COLO668 (cell line): ENCODE results near the gene MN1.
"Not testable (repeated sequence)": the region's sequence is repeated elsewhere in the genome, so short reads cannot be mapped to it uniquely, and the experiment has no call there.

Source experiments
- DNase-seq: peaks from one replicate; lab custom pipeline; 2025; ENCODE audit not compliant: unreplicated experiment; lab: John Stamatoyannopoulos, UW

MN1 gene

DNA sequence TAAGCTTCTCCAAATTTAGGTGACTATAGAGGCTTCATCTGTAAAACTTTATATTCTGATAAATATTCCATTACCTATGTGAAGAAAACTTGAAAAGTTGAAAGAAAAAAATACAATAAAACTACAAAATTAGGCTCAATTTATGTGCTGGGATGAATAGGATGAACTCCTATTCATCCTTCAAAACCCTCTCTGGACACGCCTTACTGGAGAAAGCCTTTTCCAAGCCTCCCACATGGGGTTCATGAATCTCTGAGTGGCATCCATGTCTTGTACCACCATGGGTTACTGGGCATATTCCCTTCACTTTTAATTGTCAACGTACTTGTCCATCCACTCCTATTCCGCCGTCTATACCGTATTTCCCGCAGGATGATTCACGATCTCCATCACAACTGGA lies 55.7 kb downstream of the MN1 start:
- no peak for DNase-seq

- DNase-seq = no peak
Observed at GRCh38 chr22:27745154-27745553, 56.4 kb downstream of the MN1 start.

DNA sequence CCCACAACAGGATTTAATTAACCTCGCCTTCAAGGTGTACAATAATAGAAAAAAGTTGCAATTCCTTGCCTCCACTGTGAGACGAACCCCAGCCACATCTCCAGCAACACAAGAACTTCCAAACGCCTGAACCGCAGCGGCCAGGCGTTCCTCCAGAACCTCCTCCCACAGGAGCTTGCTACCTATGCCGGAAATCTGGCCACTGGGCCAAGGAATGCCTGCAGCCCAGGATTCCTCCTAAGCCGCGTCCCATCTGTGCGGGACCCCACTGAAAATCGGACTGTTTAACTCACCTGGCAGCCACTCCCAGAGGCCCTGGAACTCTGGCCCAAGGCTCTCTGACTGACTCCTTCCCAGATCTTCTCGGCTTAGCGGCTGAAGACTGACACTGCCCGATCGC lies 57.5 kb downstream of the MN1 start:
- DNase-seq = not testable (repeated sequence)

DNA sequence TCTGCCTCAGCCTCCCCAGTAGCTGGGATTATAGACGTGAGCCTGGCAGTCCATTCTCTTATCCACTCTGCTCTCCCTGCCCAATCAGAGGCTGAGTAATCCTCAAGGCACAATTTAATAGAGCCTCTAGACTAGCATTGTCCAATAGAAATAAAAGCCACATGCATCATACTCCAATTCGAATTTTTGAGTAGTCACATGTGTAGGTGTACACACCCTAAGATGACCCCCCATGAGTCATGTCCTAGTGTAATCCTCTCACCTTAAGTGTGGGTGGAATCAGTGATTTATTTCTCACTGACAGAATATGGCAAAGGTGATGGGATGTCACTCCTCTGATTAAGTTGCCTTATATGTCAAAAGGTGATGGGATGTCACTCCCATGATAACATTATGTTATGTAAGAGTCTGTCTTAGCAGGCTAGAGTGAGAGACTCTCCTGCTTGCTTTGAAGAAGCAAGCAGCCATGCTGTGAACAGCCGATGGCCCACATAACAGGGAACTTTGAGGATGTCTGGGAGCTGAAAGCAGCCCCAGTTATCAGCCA lies 61.3 kb downstream of the MN1 start:
- no peak for DNase-seq

- DNase-seq = no peak
Observed at GRCh38 chr22:27737521-27737920, 64.0 kb downstream of the MN1 start.

DNA sequence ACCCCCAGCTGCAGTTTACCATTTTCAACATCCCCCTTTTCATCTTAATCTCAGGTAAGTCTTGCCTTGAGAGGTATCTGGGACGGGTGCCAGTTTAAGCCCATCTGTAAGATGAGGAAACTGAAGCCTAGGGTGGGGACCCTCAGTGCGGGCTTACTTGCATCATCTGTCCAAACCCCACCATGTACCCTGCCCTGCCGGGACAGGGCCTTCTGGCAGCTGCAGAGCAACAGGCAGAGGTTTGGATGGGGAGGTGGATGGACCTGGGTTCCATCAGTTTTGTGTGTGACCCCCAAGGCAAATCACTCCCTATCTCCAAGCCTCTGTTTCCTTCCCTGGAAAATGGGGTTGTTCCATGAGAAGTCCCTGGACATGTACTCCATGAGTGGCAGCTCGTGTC lies 67.5 kb downstream of the MN1 start:
- no peak for DNase-seq

DNA sequence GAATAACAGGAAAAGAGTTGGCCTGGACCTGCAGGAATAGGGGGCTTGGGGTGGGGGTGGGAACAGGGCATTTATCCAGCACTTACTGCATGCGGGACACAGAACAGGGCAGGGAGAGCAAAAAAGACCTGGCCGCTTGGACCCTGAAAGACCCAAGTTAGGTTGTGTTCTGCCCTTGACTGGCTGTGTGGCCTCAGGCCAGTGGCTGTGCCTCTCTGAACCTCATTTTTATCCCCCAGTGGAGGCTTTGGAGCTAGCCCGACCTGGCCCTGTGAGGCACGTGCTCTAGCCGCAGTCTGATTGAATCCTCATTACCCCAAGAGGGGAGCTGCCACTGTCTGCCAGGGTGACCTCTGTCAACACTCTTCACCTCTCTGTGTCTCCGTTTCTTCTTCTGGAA lies 68.7 kb downstream of the MN1 start:
- no peak for DNase-seq

- DNase-seq = no peak
Observed at GRCh38 chr22:27732391-27732790, 69.2 kb downstream of the MN1 start.

- no peak for DNase-seq
Observed at GRCh38 chr22:27731621-27732020, 69.9 kb downstream of the MN1 start.

GRCh38 chr22:27730641-27731433 lies 70.7 kb downstream of the MN1 start:
- DNase-seq = no peak

- no peak for DNase-seq
Observed at GRCh38 chr22:27729246-27729645, 72.3 kb downstream of the MN1 start.

GRCh38 chr22:27727673-27728451 lies 73.7 kb downstream of the MN1 start:
- no peak for DNase-seq

GRCh38 chr22:27726686-27727449 lies 74.7 kb downstream of the MN1 start:
- no peak for DNase-seq

GRCh38 chr22:27726331-27726685 lies 75.2 kb downstream of the MN1 start:
- no peak for DNase-seq

GRCh38 chr22:27725661-27726060 lies 75.9 kb downstream of the MN1 start:
- no peak for DNase-seq

- DNase-seq = no peak
Observed at GRCh38 chr22:27724709-27725108, 76.8 kb downstream of the MN1 start.

- no peak for DNase-seq
Observed at GRCh38 chr22:27724157-27724556, 77.4 kb downstream of the MN1 start.

- no peak for DNase-seq
Observed at GRCh38 chr22:27723708-27724107, 77.8 kb downstream of the MN1 start.

DNA sequence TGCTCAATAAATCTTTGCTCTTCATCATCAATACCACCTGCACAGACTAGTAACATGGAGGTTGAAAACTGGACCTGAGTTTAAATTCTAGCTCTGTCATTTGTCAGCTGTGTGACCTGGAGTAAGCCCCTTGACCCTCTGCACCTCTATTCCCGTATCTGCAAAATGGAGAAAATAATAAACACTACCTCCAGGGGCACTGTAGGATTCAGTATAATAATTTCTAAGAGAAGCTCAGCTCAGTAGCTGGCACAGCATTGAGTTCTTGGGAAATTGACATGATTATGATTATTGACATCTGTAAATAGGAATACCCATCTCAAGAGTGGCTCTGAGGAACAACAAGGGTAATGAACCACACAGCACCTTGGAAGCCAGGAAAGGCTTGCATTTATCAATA lies 78.4 kb downstream of the MN1 start:
- no peak for DNase-seq

DNA sequence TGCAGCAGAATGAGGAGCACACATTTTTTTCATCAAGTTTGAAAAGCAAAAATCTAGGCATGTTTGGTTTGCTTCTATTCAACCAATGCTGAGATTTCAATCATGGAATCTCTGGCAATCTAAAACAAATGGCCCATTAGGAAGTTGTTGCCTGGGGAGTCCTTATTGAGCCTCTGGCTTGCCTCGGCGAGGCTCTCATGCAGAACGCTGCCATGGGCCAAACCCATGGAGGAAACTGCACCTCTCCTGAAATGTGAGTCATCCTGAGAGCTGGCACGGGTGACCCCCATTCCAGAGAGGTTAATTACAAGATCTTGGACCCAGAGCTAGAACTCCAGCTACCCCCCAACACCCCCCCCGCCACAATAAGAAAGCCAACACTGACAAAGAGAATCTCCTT lies 80.7 kb downstream of the MN1 start:
- no peak for DNase-seq

DNA sequence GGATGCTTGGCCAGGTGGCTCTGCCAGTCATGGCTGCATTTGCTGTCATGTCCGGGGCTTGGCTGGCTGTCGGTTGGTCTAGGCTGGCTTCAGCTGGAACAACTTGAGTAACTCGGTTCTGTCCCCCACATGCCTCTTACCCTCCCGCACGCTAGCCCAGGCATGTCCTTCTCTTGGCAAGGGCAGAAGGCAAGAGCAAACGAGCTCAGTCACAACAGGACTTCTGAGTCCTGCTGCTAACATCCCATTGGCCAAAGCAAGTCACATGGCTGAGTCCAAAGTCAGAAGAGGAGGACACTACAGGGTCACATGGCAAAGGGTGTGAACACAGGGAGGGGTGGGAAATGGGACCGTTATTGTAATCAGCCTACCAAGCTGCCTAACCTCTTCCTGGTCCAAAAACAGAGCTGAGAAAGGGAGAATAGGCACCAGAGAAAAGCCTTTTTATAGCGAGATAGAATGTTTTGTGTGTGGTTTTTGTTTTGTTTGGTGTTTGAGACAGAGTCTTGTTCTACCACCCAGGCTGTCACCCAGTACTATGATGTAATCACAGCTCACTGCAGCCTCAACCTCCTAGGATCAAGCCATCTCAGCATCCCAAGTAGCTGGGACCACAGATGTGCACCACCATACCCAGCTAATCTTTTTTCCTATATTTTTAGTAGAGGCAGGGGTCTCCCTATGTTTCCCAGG lies 81.9 kb downstream of the MN1 start:
- no peak for DNase-seq
